HepG2 (cell line): ENCODE results near the gene ADIPOR2. TPM values are rescaled to one million over a fixed set of nuclear protein-coding genes. Genes with fewer than 3 reads are reported as not detected.

Experiments
- FOSL1 ChIP-seq: sonication (generic); formaldehyde crosslinking; IDR thresholded peaks from 2 replicates; pipeline ENCODE4 v1.9.0; 2021; ENCODE audit warnings: missing genetic modification reagents, borderline replicate concordance
- KDM6A ChIP-seq: IDR thresholded peaks from 2 replicates; pipeline ENCODE4 v1.6.1; 2016; ENCODE audit warnings: low read depth
- NFATC3 ChIP-seq: sonication (generic); formaldehyde crosslinking; IDR thresholded peaks from 2 replicates; pipeline ENCODE4 v1.5.1; 2020; ENCODE audit warnings: mild to moderate bottlenecking, missing genetic modification reagents
- PCBP2 ChIP-seq: fragments of 200-400 bp; formaldehyde crosslinking; optimal IDR thresholded peaks from 2 replicates; pipeline ENCODE3; 2018; ENCODE audit warnings: low read length, low read depth; ENCODE audit not compliant: poor library complexity, severe bottlenecking
- TAF1 ChIP-seq: sonication (generic); formaldehyde crosslinking; IDR thresholded peaks from 2 replicates; pipeline ENCODE4 v1.4.0; 2020; ENCODE audit warnings: missing genetic modification reagents
- ZNF343 ChIP-seq: sonication (generic); formaldehyde crosslinking; IDR thresholded peaks from 2 replicates; pipeline ENCODE4 v1.4.0; 2020; ENCODE audit warnings: mild to moderate bottlenecking, missing genetic modification reagents
- ZNF775 ChIP-seq: sonication (generic); formaldehyde crosslinking; IDR thresholded peaks from 2 replicates; pipeline ENCODE4 v1.4.0; 2020; ENCODE audit warnings: missing genetic modification reagents, mild to moderate bottlenecking, moderate library complexity, borderline replicate concordance
- ZSCAN29 ChIP-seq: sonication (generic); formaldehyde crosslinking; conservative IDR thresholded peaks from 2 replicates; pipeline ENCODE4 v1.4.0; 2020; ENCODE audit warnings: mild to moderate bottlenecking, missing genetic modification reagents
- polyA plus RNA-seq, 8 experiments: library from polyadenylated mRNA; depleted of rRNA in 3 of 8; stranded (reverse) in 7 of 8; unstranded in 1 of 8; fragments of >200 nt; fragmentation: Illumina TruSeq in 4 of 8; extraction: Trizol in 4 of 8; gene quantifications; 2 replicates each; pipeline versions ENCODE4 v1.2.1 to v1.2.3, GENCODE V29; 2011 to 2016; ENCODE audit warnings: low read depth in 4 of 8, missing spikeins in 1 of 8, mixed read lengths in 1 of 8; ENCODE audit not compliant: insufficient read depth in 1 of 8
- total RNA-seq, 5 experiments: library from RNA; depleted of rRNA; stranded (reverse); fragments of >200 nt; fragmentation: Illumina TruSeq; extraction: Trizol; gene quantifications; 2 replicates each; pipeline ENCODE4 v1.2.3, GENCODE V29; 2016; ENCODE audit warnings: low read depth in 1 of 5
- TF ChIP-seq, protein P1 (sequence below): sonication (generic); formaldehyde crosslinking; IDR thresholded peaks from 2 replicates; pipeline ENCODE4 v1.4.0; 2020; ENCODE audit warnings: missing genetic modification reagents, mild to moderate bottlenecking, borderline replicate concordance
- TF ChIP-seq, protein P2 (sequence below): sonication (generic); formaldehyde crosslinking; IDR thresholded peaks from 2 replicates; pipeline ENCODE4 v1.8.1; 2023; ENCODE audit warnings: missing genetic modification reagents, mild to moderate bottlenecking, borderline replicate concordance
- TF ChIP-seq, protein P3 (sequence below): IDR thresholded peaks from 2 replicates; pipeline ENCODE4 v1.6.1; 2016
- TF ChIP-seq, protein P4 (sequence below): sonication (generic); formaldehyde crosslinking; IDR thresholded peaks from 2 replicates; pipeline ENCODE4 v1.5.0; 2020; ENCODE audit warnings: mild to moderate bottlenecking, missing genetic modification reagents, borderline replicate concordance
- TF ChIP-seq, protein P5 (sequence below): sonication (generic); formaldehyde crosslinking; IDR thresholded peaks from 2 replicates; pipeline ENCODE4 v1.4.0; 2020; ENCODE audit warnings: missing genetic modification reagents, low read depth, mild to moderate bottlenecking, borderline replicate concordance

Gene ADIPOR2
- total and polyA plus RNA-seq, 2 of the 13 experiments (the other 11 are each of a cell fraction or from before 2014, with no cell fraction given): 35.2 to 52.2 TPM

DNA sequence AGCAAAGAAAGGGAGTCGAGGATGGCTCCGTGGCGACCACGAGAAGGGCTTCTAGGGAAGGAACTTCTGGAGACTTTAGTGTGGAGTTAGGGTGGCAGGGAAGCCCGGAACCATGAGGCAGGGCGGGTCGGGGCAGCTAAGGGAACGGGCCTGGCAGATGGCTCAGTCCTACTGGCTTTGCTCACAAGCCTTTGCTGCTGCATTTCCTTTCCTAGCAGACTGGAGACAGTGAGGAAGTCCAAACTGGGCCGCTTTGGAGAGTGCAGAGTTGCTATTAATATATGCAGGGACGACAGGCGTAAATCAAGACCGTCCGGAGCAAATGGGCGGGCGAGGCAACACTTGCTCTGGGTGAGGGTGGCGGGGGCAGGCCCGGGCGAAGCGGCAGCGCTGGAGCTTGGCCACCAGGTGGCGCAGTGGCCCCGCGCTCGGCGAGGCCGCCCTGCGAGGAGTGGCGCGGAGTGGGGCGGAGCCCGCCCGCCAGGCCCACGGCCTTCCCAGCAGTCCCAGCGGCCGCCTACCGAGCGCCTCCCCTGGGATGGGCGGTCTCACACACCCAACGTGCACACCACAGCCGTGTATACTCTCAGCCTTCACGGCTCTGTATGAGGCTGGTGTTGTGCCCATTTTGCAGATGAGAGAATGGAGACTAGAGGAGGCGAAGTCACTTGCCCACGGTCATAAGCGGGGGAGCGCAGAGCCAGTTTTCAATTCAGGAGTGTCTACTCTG is 105.1 kb downstream of the ADIPOR2 start (continued):
- TF ChIP-seq, protein P1, sequence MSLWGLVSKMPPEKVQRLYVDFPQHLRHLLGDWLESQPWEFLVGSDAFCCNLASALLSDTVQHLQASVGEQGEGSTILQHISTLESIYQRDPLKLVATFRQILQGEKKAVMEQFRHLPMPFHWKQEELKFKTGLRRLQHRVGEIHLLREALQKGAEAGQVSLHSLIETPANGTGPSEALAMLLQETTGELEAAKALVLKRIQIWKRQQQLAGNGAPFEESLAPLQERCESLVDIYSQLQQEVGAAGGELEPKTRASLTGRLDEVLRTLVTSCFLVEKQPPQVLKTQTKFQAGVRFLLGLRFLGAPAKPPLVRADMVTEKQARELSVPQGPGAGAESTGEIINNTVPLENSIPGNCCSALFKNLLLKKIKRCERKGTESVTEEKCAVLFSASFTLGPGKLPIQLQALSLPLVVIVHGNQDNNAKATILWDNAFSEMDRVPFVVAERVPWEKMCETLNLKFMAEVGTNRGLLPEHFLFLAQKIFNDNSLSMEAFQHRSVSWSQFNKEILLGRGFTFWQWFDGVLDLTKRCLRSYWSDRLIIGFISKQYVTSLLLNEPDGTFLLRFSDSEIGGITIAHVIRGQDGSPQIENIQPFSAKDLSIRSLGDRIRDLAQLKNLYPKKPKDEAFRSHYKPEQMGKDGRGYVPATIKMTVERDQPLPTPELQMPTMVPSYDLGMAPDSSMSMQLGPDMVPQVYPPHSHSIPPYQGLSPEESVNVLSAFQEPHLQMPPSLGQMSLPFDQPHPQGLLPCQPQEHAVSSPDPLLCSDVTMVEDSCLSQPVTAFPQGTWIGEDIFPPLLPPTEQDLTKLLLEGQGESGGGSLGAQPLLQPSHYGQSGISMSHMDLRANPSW (CRISPR knock-in tag): no peak
- no peak for TF ChIP-seq PCBP2
- TF ChIP-seq, protein P2, sequence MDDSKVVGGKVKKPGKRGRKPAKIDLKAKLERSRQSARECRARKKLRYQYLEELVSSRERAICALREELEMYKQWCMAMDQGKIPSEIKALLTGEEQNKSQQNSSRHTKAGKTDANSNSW (CRISPR knock-in tag): no peak
- no peak for TF ChIP-seq KDM6A (CRISPR knock-in tag)
- TF ChIP-seq NFATC3 (CRISPR knock-in tag): no peak
- no peak for TF ChIP-seq FOSL1
- no peak for TF ChIP-seq ZNF775 (CRISPR knock-in tag)
- TF ChIP-seq, protein P3, sequence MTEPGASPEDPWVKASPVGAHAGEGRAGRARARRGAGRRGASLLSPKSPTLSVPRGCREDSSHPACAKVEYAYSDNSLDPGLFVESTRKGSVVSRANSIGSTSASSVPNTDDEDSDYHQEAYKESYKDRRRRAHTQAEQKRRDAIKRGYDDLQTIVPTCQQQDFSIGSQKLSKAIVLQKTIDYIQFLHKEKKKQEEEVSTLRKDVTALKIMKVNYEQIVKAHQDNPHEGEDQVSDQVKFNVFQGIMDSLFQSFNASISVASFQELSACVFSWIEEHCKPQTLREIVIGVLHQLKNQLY (CRISPR knock-in tag): no peak
- peak; percentile 16; the same call in 1 of the 2 replicates for TF ChIP-seq TAF1
- TF ChIP-seq ZNF343: 0 out of 2 replicates have a peak, but pooled peaks have one; percentile 53
- TF ChIP-seq, protein P4, sequence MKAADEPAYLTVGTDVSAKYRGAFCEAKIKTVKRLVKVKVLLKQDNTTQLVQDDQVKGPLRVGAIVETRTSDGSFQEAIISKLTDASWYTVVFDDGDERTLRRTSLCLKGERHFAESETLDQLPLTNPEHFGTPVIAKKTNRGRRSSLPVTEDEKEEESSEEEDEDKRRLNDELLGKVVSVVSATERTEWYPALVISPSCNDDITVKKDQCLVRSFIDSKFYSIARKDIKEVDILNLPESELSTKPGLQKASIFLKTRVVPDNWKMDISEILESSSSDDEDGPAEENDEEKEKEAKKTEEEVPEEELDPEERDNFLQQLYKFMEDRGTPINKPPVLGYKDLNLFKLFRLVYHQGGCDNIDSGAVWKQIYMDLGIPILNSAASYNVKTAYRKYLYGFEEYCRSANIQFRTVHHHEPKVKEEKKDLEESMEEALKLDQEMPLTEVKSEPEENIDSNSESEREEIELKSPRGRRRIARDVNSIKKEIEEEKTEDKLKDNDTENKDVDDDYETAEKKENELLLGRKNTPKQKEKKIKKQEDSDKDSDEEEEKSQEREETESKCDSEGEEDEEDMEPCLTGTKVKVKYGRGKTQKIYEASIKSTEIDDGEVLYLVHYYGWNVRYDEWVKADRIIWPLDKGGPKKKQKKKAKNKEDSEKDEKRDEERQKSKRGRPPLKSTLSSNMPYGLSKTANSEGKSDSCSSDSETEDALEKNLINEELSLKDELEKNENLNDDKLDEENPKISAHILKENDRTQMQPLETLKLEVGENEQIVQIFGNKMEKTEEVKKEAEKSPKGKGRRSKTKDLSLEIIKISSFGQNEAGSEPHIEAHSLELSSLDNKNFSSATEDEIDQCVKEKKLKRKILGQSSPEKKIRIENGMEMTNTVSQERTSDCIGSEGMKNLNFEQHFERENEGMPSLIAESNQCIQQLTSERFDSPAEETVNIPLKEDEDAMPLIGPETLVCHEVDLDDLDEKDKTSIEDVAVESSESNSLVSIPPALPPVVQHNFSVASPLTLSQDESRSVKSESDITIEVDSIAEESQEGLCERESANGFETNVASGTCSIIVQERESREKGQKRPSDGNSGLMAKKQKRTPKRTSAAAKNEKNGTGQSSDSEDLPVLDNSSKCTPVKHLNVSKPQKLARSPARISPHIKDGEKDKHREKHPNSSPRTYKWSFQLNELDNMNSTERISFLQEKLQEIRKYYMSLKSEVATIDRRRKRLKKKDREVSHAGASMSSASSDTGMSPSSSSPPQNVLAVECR (CRISPR knock-in tag): peak; percentile 55; the same call in 1 of the 2 replicates
- peak; percentile 73; the same call in 1 of the 2 replicates for TF ChIP-seq ZSCAN29 (CRISPR knock-in tag)
- TF ChIP-seq, protein P5, sequence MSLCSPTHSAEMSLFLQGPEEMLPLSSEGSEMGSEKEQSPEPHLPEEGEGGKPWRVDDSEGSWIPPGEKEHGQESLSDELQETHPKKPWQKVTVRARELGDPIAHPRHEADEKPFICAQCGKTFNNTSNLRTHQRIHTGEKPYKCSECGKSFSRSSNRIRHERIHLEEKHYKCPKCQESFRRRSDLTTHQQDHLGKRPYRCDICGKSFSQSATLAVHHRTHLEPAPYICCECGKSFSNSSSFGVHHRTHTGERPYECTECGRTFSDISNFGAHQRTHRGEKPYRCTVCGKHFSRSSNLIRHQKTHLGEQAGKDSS (CRISPR knock-in tag): peak; percentile 71; the same call in 1 of the 2 replicates
